HL-60 (cell line): ENCODE data around the gene ZNF236.
A peak's percentile ranks its signal among the peaks of the same experiment; 100 is the strongest.

ENCODE experiments used
- GABPA ChIP-seq: IDR thresholded peaks from 2 replicates; pipeline ENCODE4 v1.6.1; 2012; ENCODE audit warnings: low read depth
- SPI1 ChIP-seq: IDR thresholded peaks from 2 replicates; pipeline ENCODE4 v1.6.1; 2012; ENCODE audit warnings: low read depth, mild to moderate bottlenecking, borderline replicate concordance
- TF ChIP-seq, protein P1 (sequence below): IDR thresholded peaks from one replicate; pipeline ENCODE4 v1.5.1; 2011; ENCODE audit warnings: low read length, control low read depth, inconsistent platforms; ENCODE audit not compliant: insufficient read depth
- TF ChIP-seq, protein P2 (sequence below): IDR thresholded peaks from 2 replicates; pipeline ENCODE4 v1.6.1; 2012; ENCODE audit warnings: low read depth; ENCODE audit not compliant: insufficient replicate concordance

DNA sequence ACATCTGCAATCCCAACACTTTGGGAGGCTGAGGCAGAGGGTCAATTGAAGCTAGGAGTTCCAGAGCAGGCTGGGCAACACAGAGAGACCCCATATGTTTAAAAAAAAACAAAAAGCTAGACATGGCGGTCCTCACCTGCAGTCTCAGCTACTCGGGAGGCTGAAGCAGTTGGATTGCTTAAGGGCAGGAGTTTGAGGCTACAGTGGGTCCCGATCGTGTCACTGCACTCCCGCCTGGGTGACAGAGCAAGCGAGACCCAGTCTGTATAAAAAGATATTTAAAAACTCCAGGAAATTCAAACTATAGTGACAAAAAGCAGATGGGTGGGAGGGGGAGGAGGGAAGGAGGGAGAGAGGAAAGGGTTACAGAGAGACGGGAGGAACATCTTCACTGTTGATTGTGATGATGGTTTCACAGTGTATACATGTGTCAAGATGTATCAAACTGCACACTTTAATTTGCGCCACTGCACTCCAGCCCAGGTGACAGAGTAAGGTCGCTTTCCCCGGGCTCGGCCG is 942 bp upstream of the ZNF236 start:
- TF ChIP-seq GABPA = no peak
- TF ChIP-seq, protein P1, sequence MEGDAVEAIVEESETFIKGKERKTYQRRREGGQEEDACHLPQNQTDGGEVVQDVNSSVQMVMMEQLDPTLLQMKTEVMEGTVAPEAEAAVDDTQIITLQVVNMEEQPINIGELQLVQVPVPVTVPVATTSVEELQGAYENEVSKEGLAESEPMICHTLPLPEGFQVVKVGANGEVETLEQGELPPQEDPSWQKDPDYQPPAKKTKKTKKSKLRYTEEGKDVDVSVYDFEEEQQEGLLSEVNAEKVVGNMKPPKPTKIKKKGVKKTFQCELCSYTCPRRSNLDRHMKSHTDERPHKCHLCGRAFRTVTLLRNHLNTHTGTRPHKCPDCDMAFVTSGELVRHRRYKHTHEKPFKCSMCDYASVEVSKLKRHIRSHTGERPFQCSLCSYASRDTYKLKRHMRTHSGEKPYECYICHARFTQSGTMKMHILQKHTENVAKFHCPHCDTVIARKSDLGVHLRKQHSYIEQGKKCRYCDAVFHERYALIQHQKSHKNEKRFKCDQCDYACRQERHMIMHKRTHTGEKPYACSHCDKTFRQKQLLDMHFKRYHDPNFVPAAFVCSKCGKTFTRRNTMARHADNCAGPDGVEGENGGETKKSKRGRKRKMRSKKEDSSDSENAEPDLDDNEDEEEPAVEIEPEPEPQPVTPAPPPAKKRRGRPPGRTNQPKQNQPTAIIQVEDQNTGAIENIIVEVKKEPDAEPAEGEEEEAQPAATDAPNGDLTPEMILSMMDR = no peak
- TF ChIP-seq, protein P2, sequence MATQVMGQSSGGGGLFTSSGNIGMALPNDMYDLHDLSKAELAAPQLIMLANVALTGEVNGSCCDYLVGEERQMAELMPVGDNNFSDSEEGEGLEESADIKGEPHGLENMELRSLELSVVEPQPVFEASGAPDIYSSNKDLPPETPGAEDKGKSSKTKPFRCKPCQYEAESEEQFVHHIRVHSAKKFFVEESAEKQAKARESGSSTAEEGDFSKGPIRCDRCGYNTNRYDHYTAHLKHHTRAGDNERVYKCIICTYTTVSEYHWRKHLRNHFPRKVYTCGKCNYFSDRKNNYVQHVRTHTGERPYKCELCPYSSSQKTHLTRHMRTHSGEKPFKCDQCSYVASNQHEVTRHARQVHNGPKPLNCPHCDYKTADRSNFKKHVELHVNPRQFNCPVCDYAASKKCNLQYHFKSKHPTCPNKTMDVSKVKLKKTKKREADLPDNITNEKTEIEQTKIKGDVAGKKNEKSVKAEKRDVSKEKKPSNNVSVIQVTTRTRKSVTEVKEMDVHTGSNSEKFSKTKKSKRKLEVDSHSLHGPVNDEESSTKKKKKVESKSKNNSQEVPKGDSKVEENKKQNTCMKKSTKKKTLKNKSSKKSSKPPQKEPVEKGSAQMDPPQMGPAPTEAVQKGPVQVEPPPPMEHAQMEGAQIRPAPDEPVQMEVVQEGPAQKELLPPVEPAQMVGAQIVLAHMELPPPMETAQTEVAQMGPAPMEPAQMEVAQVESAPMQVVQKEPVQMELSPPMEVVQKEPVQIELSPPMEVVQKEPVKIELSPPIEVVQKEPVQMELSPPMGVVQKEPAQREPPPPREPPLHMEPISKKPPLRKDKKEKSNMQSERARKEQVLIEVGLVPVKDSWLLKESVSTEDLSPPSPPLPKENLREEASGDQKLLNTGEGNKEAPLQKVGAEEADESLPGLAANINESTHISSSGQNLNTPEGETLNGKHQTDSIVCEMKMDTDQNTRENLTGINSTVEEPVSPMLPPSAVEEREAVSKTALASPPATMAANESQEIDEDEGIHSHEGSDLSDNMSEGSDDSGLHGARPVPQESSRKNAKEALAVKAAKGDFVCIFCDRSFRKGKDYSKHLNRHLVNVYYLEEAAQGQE = no peak
- TF ChIP-seq SPI1 = 0 out of 2 replicates have a peak, but pooled peaks have one; percentile 1
